ENCODE measurements around the gene ROBO1. TPM values are rescaled to one million over a fixed set of nuclear protein-coding genes. Genes with fewer than 3 reads are reported as not detected.

The ROBO1 gene
- total RNA-seq, 1 experiment from 2014 or later: 0.54 TPM

DNA sequence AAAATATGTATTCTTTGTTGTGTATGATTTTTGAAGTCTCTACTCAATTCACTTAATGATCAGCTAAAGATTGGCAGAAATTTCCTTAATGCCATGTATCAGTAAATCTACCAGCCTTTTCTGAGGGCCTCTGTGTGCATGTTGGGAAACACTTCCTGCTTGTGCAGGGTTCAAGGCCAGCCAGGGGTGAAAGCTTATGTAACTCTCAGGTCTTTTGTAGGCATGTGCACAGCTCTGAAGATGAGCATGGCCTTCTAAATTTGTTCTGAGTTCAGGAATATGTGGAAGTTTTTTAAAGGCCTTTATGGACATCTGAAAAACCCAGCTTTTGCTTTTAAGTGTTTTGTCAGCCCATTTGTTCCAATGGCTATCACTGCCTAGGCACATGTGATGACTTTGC, 82.7 kb downstream of the ROBO1 start:
- DNase-seq (ENCODE audit: low read depth): no peak
- in situ Hi-C loops (cut with HindIII; ENCODE audit: low pct_unique_long_range_greater_than_20kb, low sequenced_read_pairs): no loop called here

DNA sequence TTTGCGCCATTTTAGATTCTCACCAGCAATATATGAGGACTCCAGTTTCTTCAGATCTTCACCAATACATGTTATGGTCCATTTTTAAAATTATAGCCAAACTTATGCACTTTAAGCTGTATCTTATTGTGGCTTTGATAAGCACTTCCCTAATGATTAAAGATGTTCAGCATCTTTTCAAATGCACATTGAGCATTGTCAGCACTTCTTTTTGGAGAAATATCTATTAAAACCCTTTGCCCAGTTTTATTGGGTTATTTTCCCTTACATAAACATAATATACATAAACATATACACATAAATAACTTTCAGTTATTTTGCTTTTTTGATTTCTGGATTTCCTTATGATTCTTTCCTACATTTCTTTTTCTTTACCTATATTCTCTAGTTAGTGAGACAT, 83.8 kb downstream of the ROBO1 start:
- in situ Hi-C loops (cut with HindIII; ENCODE audit: low pct_unique_long_range_greater_than_20kb, low sequenced_read_pairs): no loop called here
- no peak for DNase-seq (ENCODE audit: low read depth)

DNA sequence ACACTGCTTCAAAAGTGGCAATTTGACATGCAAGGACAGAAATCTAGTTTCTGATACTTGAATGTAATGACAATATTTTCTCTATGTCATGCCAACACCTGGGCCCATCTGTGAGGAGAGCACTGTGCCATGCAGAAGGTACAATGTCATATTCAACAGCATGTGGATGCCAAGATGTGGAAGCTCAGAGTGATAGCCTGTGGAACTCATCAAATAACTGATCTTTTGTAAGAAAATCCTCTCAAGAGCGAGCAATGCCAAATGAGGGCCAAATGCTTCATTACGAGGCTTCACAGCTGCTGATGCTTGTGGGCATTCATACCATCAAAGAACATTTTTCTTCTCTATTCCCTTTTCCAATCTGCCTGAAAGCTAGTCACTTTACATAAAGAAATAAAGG, 95.1 kb downstream of the ROBO1 start:
- no peak for DNase-seq (ENCODE audit: low read depth)
- in situ Hi-C loops (cut with HindIII; ENCODE audit: low pct_unique_long_range_greater_than_20kb, low sequenced_read_pairs): no loop called here

DNA sequence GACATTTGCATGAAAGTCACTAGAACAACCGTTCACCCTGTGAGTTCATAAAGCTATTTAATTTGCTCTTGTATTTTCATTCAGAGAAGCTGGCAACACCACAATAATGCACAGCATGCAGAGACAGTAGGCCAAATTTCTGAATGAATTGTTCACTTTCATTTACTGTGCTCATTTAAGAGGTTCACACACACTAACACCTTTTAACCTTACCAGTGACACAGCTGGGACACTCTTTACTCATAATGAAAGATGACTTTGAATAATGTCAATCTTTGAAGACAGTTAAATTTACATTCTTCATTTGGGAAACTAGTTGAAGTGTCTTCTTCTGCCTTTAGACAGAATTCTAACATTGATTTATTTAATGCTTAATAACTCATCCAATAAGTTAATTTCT, 95.7 kb downstream of the ROBO1 start:
- DNase-seq (ENCODE audit: low read depth): no peak
- in situ Hi-C loops (cut with HindIII; ENCODE audit: low pct_unique_long_range_greater_than_20kb, low sequenced_read_pairs): no loop called here

DNA sequence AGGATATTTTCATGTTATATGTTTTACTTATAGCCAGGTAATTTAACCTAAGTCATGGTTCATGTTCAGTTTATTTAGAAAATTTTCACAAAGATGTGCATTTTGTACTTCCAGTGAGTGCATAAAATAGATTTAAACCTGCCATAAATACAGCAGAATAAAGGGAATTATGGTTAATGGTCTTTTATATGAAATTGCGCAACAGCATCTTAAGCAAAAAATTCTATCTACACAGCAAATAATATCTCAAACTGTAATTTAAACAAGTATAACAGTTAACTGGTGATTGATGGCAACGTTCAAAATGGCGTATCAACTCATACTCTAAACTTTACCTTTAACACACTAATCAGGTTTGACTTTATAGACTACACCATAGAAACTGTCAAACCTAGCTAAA, 97.6 kb downstream of the ROBO1 start:
- in situ Hi-C loops (cut with HindIII; ENCODE audit: low pct_unique_long_range_greater_than_20kb, low sequenced_read_pairs): no loop called here
- no peak for DNase-seq (ENCODE audit: low read depth)

DNA sequence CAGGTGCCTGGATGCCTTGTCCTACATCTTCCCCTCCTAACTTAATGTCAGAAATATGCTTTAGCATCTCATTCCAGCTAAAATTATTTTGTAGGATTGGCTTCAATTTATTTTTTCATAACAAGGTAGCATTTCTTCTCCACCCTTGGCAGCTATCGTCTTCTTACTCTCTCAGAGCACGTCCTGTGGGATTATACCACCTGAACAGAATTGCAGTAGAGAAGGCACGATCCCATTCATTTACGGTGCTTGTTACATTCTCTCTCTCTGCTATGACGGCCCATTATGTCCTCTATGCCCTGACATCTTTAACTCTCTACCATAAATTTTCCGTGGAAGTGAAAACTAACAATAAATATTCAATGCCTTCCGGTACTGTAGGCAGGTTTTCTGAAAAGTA, 103.3 kb downstream of the ROBO1 start:
- in situ Hi-C loops (cut with HindIII; ENCODE audit: low pct_unique_long_range_greater_than_20kb, low sequenced_read_pairs): no loop called here

DNA sequence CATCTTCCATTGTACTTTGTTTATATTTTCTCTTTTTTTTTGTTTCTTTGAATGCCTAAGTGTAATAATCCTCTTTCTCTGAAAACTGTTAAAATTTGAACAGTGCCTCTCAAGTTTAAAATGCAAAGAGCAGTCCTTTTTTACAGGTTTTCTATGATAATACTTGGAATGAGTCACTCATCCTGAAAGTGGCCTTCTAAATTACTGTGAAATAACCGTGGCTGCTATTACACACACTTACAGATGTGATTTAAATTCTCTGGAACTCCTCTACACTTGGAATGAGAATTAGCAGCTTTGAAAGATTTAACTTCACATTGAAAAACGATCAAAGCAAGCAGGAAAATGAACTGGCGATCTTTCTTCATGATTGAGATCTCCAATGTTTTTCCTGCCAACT, 105.9 kb downstream of the ROBO1 start:
- in situ Hi-C loops (cut with HindIII; ENCODE audit: low pct_unique_long_range_greater_than_20kb, low sequenced_read_pairs): no loop called here
- no peak for DNase-seq (ENCODE audit: low read depth)

More for the DNA sequence above, 103.3 kb downstream of the ROBO1 start:
- DNase-seq (ENCODE audit: low read depth): no peak

DNA sequence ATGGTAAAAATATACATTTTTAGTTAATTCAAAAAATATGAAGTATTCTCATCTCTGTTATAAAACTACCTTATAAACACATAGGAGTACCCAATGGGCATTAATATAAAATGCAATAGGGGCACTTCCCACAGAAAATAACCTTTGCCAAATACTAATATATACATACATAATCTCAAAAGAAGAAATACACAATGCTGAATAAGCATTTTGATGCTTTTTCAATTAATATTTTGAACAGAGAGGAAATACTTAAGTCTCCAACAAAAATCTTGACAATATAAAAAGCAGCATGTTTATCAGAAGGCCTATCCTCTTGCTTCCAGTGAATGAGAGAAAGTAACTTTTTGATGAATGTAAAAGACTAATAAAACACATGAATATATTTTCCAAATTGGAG, 110.7 kb downstream of the ROBO1 start:
- in situ Hi-C loops (cut with HindIII; ENCODE audit: low pct_unique_long_range_greater_than_20kb, low sequenced_read_pairs): no loop called here
- no peak for DNase-seq (ENCODE audit: low read depth)

DNA sequence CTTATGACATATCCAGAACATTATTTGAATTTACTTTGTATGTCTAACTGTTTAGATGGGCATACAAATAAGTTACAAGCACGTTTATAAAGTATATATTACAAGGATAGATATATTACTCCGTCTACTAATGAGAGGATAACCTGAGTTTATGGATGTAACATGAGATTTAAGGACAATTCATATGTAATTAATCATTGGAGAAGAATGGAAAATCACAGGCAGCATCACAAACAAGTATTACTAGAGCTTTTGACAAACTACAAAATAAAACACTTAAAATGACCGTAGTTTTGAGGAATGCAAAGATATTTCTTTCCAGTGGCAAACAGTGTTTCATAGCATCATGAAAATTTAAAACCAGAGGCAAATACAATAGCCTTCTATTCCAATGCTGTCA, 113.8 kb downstream of the ROBO1 start:
- in situ Hi-C loops (cut with HindIII; ENCODE audit: low pct_unique_long_range_greater_than_20kb, low sequenced_read_pairs): no loop called here
- DNase-seq (ENCODE audit: low read depth): no peak

DNA sequence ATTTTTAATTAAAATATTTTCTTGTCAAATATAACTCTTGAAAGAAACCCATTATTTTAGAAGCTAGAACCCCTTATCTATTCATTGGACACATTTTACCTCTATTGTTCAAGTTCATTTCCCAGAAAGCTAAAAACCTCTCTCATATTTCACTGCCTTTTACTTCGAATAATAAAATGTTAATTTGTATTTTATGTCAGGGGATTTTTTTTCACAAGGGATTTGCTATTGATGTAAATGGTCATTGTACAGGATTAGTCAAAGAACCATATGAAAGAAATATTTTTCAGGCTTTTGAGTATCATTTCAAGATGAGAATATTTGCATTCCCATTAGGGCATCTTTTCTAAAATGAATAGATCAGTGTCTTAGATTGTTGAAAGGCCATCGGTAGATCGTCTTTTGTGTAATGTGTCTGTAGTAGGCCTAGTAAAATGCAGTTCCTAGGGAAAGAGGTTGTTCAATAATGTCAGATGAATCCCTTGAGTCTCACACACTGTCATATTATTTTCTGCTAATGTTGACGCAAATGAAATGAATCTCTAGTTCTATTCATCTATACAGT, 114.5 kb downstream of the ROBO1 start:
- in situ Hi-C loops (cut with HindIII; ENCODE audit: low pct_unique_long_range_greater_than_20kb, low sequenced_read_pairs): no loop called here
- DNase-seq (ENCODE audit: low read depth): no peak

DNA sequence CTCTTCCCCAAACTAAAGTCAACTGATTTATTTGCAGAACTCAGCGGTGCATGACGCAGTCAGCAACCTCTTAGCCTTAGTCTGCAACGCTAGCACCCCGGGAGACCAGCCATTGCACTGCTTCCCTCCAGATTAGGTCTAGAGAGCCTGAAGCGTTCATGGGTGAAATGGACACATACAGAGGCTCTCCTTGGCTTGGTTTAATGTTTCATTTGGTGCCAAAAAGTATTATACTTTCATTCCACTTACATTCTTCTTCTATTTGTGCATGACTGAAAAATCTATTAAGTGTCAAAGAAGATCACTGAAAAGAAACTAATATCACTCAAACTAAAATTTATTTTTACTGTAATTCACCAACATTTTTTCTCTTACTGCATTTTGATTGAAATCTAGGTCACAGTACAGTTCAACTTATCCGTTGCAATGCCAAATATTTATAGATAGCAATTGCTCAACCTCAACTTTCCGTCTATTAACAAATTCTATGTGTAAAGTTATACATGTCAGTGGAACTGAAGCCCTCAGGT, 116.2 kb downstream of the ROBO1 start:
- peak; percentile 78 for DNase-seq (ENCODE audit: low read depth)
- in situ Hi-C loops (cut with HindIII; ENCODE audit: low pct_unique_long_range_greater_than_20kb, low sequenced_read_pairs): no loop called here

DNA sequence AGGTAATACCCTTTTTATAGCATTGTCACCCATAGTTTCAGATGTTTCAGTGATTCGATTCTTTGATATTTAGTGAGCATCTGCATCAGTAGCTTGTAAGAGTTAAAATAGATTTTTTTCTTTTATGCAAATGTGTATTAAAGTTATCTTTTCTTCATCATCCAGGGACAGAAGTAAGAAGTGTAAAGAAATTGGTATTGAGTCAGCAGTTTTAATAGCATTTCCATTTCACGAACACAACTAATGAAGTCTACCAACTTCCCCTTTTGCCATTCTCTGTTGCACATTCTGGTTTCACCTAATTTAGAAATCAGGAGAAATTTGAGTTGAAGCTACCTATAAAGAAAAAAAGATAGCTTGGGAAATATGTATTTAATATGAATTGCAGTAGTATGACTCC, 127.9 kb downstream of the ROBO1 start:
- DNase-seq (ENCODE audit: low read depth): no peak
- in situ Hi-C loops (cut with HindIII; ENCODE audit: low pct_unique_long_range_greater_than_20kb, low sequenced_read_pairs): no loop called here

DNA sequence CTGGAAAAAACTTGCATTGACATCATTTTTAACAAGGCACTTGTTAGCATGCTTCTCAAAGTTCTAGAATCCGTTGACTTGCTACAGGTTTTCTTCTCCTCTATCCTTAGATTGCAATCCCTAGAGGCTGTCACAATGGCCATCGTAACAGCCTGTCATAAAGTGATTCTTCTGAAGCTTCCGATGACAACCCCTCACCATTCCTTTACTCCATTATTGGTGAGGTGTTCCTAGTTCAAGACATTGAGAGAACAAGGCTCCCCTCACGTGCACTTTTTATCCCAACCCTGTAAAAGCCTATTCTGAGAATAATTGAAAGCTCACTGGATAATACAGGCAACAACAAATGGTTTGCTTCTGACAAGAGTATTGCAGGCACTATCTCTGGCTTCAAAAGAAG, 131.4 kb downstream of the ROBO1 start:
- in situ Hi-C loops (cut with HindIII; ENCODE audit: low pct_unique_long_range_greater_than_20kb, low sequenced_read_pairs): no loop called here
- DNase-seq (ENCODE audit: low read depth): no peak

DNA sequence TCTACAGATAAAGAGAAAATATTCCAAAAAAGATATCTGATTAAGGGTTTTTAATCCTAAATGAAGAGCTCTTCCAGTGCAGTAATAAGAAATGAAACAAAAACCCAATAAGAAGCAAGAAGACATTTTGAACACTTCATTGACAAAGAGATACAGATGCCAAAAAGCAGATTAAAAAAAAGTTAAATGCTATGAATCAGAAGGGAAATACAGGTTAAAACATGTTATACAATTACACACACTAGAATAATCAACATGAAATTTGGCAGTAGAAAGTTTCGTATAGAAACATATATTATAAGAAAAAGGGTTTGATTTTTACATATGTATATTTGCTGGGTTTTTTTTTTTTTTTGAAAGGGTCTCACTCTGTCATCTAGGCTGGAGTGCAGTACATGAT, 135.0 kb downstream of the ROBO1 start:
- no peak for DNase-seq (ENCODE audit: low read depth)
- in situ Hi-C loops (cut with HindIII; ENCODE audit: low pct_unique_long_range_greater_than_20kb, low sequenced_read_pairs): no loop called here

DNA sequence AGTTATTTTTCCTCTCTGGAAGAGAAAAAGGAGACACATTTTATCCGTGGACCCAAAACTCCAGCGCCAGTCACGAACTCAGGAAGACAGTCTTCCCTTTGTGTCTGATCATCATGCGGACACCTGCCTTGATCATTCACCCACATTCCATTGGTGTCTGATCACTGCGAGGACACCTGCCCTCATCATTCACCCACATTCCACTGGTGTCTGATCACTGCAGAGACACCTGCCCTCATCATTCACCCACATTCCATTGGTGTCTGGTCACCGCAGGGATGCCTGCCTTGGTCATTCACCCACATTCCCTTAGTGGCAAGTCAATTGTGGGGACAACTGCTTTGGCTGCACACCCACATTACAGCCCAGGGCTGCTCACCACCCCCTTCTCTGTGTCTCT, 148.9 kb downstream of the ROBO1 start:
- in situ Hi-C loops (cut with HindIII; ENCODE audit: low pct_unique_long_range_greater_than_20kb, low sequenced_read_pairs): no loop called here
- DNase-seq (ENCODE audit: low read depth): no peak

DNA sequence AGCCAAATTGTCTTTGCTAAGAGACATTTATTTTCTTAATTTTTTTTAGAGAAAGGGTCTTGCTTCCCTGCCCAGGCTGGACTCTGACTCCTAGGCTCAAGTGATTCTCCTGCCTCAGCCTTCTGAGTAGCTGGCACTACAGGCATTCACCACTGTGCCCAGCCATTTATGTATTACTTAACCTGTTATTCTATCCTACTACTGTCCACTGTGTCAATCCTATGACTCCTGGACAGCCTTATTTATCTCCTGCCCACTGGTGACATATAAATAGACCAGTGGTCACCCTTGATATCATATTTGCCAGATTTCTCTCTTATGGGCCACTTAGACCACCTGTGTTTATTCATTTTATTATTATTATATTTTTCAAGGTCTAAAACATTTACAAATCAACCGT, 161.4 kb downstream of the ROBO1 start:
- in situ Hi-C loops (cut with HindIII; ENCODE audit: low pct_unique_long_range_greater_than_20kb, low sequenced_read_pairs): no loop called here
- no peak for DNase-seq (ENCODE audit: low read depth)

DNA sequence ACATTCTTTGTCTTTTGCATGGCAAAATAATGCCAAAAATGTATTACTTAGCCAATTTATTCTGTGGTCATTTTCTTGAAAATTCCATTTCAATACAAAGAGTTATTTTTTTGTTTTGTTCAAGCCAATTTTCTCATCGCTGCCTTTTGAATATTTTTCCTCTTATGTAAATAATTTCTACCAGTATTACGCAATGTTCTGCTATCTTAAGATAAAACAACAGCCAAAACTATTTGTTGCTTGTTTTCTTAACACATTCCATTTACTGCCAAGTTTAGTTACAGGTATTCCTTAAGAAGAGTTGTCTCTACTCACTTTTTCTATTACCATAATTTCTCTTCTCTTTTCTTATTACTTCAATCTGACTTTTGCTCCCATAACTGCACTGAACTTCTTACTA, 163.1 kb downstream of the ROBO1 start:
- peak; percentile 36 for DNase-seq (ENCODE audit: low read depth)
- in situ Hi-C loops (cut with HindIII; ENCODE audit: low pct_unique_long_range_greater_than_20kb, low sequenced_read_pairs): no loop called here

DNA sequence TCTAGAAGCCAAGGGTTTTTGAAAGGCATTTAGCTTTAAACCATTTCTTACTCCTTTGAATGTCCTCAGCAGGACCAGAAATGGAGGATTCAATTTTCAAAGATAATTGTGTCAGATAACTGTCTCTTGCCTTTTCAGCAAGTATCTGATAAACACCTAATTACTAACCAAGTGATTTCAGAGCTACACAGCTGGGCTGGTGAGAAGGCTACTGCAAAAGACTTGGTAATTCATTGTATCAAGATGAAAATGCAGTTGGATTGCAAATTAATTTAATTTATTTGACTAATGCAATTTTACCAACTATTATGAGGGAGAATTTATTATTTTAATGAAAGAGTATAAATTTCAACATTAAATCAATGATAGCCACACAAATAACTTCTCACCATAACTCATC, 165.4 kb downstream of the ROBO1 start:
- DNase-seq (ENCODE audit: low read depth): no peak
- in situ Hi-C loops (cut with HindIII; ENCODE audit: low pct_unique_long_range_greater_than_20kb, low sequenced_read_pairs): no loop called here

DNA sequence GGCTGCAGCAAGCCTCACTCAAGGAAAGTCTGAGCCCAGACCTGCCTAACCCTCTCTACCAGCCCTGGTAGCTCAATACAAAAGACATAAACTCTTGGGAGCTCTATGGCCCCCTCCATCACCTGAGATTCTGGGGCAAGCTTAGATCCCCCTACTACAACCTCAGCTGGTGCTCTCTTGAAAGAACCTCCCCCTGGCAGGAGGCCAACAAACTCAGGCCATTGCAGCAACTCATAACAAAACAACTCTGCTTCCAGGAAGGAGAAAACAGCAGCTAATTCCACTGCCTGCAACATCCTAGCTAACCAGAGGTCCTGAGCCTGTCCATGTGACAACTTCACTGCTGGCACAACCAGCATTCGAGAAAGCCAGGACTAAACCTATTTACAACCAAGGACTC, 169.2 kb downstream of the ROBO1 start:
- no peak for DNase-seq (ENCODE audit: low read depth)
- in situ Hi-C loops (cut with HindIII; ENCODE audit: low pct_unique_long_range_greater_than_20kb, low sequenced_read_pairs): no loop called here

DNA sequence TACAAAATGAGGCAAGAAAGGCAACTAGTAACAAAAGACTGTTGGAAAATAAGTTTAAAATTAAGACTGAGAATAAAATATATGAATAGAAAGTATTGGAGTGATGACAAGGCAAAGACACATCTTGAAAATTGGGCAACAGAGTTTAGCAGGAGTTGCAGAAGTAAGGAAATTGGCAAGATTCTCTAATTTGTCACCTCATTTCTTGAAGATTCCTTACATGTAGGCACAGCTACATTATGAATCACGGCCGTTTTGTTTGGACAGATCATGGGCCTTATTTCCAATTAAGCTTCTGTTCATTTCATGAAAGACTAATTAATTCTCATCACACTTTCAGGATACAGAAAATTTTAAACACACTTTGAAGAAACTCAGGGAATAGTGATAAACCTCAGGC, 170.1 kb downstream of the ROBO1 start:
- in situ Hi-C loops (cut with HindIII; ENCODE audit: low pct_unique_long_range_greater_than_20kb, low sequenced_read_pairs): no loop called here
- DNase-seq (ENCODE audit: low read depth): no peak

DNA sequence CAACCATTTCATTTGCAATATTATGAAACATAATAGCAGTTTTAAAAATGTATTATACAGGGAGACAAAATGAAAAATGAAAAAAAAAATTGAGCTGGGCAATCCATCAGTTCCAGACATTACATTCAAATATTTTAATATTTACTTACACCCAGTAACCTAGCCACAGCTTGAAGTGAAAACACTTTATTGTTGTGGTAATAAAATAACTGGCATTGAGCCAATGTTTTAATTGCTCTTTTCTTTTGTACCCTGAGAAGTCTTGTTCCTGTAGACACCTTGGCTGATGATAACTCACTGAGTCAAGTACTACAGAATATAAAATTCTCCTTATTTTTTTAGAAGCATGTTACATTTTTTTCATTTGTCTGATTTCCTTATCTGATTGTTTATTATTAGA, 180.6 kb downstream of the ROBO1 start:
- no peak for DNase-seq (ENCODE audit: low read depth)
- in situ Hi-C loops (cut with HindIII; ENCODE audit: low pct_unique_long_range_greater_than_20kb, low sequenced_read_pairs): no loop called here

Measured in Caki2 (cell line).